Neuronal stem cell (in vitro differentiated cells): ENCODE results near the gene FCRL6.

Experiments used
- DNase-seq: peaks from one replicate; pipeline ENCODE4 v3.0.0-alpha.2; 2013; ENCODE audit warnings: low spot score
- H2AFZ ChIP-seq: one replicate; pipeline ENCODE4 v1.6.1; 2013; ENCODE audit warnings: mild to moderate bottlenecking, low read length, inconsistent platforms
- H2AK5ac ChIP-seq: 2 replicates; pipeline ENCODE4 v1.6.1; 2013; ENCODE audit warnings: low read depth, mild to moderate bottlenecking, inconsistent platforms, low read length, moderate library complexity, mixed read lengths
- H2BK120ac ChIP-seq: 2 replicates; pipeline ENCODE4 v1.6.1; 2013; ENCODE audit warnings: low read depth, mild to moderate bottlenecking, inconsistent platforms, low read length, moderate library complexity, mixed read lengths
- H2BK12ac ChIP-seq: one replicate; pipeline ENCODE4 v1.6.1; 2013; ENCODE audit warnings: low read length, inconsistent platforms
- H2BK15ac ChIP-seq: 2 replicates; pipeline ENCODE4 v1.6.1; 2013; ENCODE audit warnings: mild to moderate bottlenecking, low read length, inconsistent platforms, mixed read lengths
- H2BK5ac ChIP-seq: one replicate; pipeline ENCODE4 v1.6.1; 2013; ENCODE audit warnings: inconsistent platforms, mild to moderate bottlenecking, low read length, moderate library complexity
- H3K14ac ChIP-seq: one replicate; pipeline ENCODE4 v1.6.1; 2013; ENCODE audit warnings: low read length, inconsistent platforms
- H3K18ac ChIP-seq: 2 replicates; pipeline ENCODE4 v1.6.1; 2013; ENCODE audit warnings: low read length, inconsistent platforms
- H3K23ac ChIP-seq: 2 replicates; pipeline ENCODE4 v1.6.1; 2013; ENCODE audit warnings: low read depth, mild to moderate bottlenecking, mixed read lengths, low read length, inconsistent platforms; ENCODE audit not compliant: poor library complexity
- H3K27ac ChIP-seq: replicated peaks from 3 replicates; pipeline ENCODE4 v1.5.1; 2013; ENCODE audit warnings: low read length, inconsistent platforms
- H3K27me3 ChIP-seq, 3 experiments: 2 replicates each; pipeline ENCODE4 v1.6.1; 2013; ENCODE audit warnings: low read length in 3 of 3, mild to moderate bottlenecking in 2 of 3, inconsistent platforms in 1 of 3, low read depth in 1 of 3, mixed read lengths in 1 of 3, moderate library complexity in 1 of 3; ENCODE audit not compliant: control insufficient read depth in 3 of 3, insufficient read depth in 3 of 3
- H3K36me3 ChIP-seq, 2 donors: replicated peaks in 1 of 2; 2 replicates each; pipeline ENCODE4 v1.6.1; 2013; ENCODE audit warnings: low read length in 2 of 2; ENCODE audit not compliant: control insufficient read depth in 2 of 2, insufficient read depth in 2 of 2
- H3K4ac ChIP-seq: 2 replicates; pipeline ENCODE4 v1.6.1; 2013; ENCODE audit warnings: inconsistent platforms, mild to moderate bottlenecking, low read length, moderate library complexity
- H3K4me1 ChIP-seq, 2 donors: 1 replicate in 1 of 2; 2 replicates in 1 of 2; pipeline ENCODE4 v1.6.1; 2013; ENCODE audit warnings: low read length in 2 of 2, low read depth in 1 of 2; ENCODE audit not compliant: control insufficient read depth in 2 of 2, insufficient read depth in 1 of 2
- H3K4me2 ChIP-seq: one replicate; pipeline ENCODE4 v1.6.1; 2013; ENCODE audit warnings: mild to moderate bottlenecking, low read length, inconsistent platforms; ENCODE audit not compliant: insufficient read depth, poor library complexity, severe bottlenecking
- H3K4me3 ChIP-seq, 2 donors: 2 replicates each; pipeline ENCODE4 v1.5.1; 2013; ENCODE audit warnings: low read length in 2 of 2, mild to moderate bottlenecking in 2 of 2, inconsistent platforms in 1 of 2, moderate library complexity in 1 of 2
- H3K79me1 ChIP-seq: one replicate; pipeline ENCODE4 v1.6.1; 2013; ENCODE audit warnings: low read depth, mild to moderate bottlenecking, inconsistent platforms, low read length, moderate library complexity
- H3K9ac ChIP-seq: one replicate; pipeline ENCODE4 v1.6.1; 2013; ENCODE audit warnings: mild to moderate bottlenecking, low read depth, low read length, inconsistent platforms; ENCODE audit not compliant: poor library complexity
- H3K9me3 ChIP-seq, 2 donors: replicated peaks in 1 of 2; 2 replicates each; pipeline versions ENCODE3 to v1.6.1; 2013; ENCODE audit warnings: low read length in 2 of 2, mild to moderate bottlenecking in 2 of 2, inconsistent platforms in 1 of 2, low read depth in 1 of 2, mixed read lengths in 1 of 2, moderate library complexity in 1 of 2; ENCODE audit not compliant: control insufficient read depth in 2 of 2, insufficient read depth in 1 of 2
- H4K8ac ChIP-seq: one replicate; pipeline ENCODE4 v1.6.1; 2013; ENCODE audit warnings: low read depth, mild to moderate bottlenecking, inconsistent platforms, low read length, moderate library complexity
- H4K91ac ChIP-seq: one replicate; pipeline ENCODE4 v1.6.1; 2013; ENCODE audit warnings: low read length, low read depth, mild to moderate bottlenecking, inconsistent platforms; ENCODE audit not compliant: poor library complexity
- WGBS, 2 donors: extraction: QIAGEN DNeasy Blood & Tissue Kit; methylation state at CpG; one replicate each; pipeline ENCODE4 v1.1.7; 2013; ENCODE audit warnings: missing lambda C conversion rate in 2 of 2, mixed read lengths in 1 of 2; ENCODE audit not compliant: insufficient read length in 2 of 2, insufficient replicate concordance in 1 of 2; ENCODE audit errors: extremely low coverage in 2 of 2; 5-methylcytosine and 5-hydroxymethylcytosine counted together

The FCRL6 gene

DNA sequence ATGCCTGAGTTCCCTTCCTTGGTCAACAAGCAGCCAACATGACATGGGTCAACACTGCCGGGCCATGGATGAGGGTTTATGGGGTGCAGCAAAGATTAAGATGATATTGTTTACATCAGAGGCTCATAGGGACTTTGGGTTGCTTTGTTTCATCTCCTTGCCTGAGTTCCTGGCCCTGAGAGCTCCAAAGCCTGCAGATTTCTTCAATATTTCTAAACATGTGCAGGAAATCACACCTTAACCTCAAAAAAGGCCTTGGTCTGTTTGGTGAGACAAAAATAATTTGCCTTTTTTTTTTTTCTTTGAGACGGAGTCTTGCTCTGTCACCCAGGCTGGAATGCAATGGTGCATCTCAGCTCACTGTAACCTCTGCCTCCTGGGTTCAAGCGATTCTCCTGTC, 25.4 kb downstream of the FCRL6 start:
- H3K79me1 ChIP-seq, result no peaks in the 10 kb centered on the region
- no peak overlapping the region for H2BK12ac ChIP-seq
- no peak overlapping the region for H3K4me2 ChIP-seq
- H3K36me3 ChIP-seq, result no peaks in the 10 kb centered on the region
- no peak overlapping the region for H2AK5ac ChIP-seq
- no peak overlapping the region for H4K8ac ChIP-seq
- H3K4me1 ChIP-seq, result peaks cover 0 to 23% of the 10 kb centered on the region in 2 donors
- no peak for DNase-seq
- no peak overlapping the region for H3K9ac ChIP-seq
- H3K9me3 ChIP-seq, result no peaks in the 10 kb centered on the region
- no peak overlapping the region for H3K14ac ChIP-seq
- no peak overlapping the region for H3K23ac ChIP-seq
- H2BK120ac ChIP-seq, result no peak overlapping the region
- H3K18ac ChIP-seq, result no peak overlapping the region
- H3K27me3 ChIP-seq, result peaks cover 0 to 64% (median 0%) of the 10 kb centered on the region in 3 experiments
- H3K4me3 ChIP-seq, result no peak overlapping the region
- no peak overlapping the region for H2BK5ac ChIP-seq
- H2BK15ac ChIP-seq, result no peak overlapping the region
- no peak overlapping the region for H4K91ac ChIP-seq
- H2AFZ ChIP-seq, result no peak overlapping the region
- H3K27ac ChIP-seq, result no peak overlapping the region
- H3K4ac ChIP-seq, result no peak overlapping the region
- WGBS, 2 donors, result no CpG with 5 or more reads among the region's 3 CpGs

DNA sequence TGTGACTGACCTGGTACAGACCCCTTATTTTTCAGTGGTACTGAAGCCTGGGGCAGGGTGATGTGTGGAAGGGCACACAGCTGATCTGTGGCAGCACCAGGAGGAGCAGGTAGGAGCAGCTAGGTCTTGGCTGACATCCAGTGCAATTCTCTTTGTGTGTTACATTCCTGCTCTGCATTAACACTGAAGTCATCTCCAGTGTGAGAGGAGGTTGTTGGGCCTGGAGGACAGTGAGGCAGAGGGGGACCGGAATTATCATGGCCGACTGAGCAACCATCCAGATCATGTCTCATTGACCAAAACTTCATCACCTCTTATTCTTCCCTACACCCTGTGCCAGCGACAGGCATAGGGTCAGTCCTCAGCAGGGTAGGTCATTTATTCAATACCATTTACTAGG, 26.0 kb downstream of the FCRL6 start:
- Histone ChIP-seq H3K9ac (no peak overlapping the region), H3K4ac (no peak overlapping the region), H3K27me3 (peaks cover 0 to 61% (median 0%) of the 10 kb centered on the region in 3 experiments), H3K36me3 (no peaks in the 10 kb centered on the region), H2BK12ac (no peak overlapping the region), H4K8ac (no peak overlapping the region), H2AFZ (no peak overlapping the region), H2AK5ac (no peak overlapping the region), H3K27ac (no peak overlapping the region), H2BK5ac (no peak overlapping the region), H2BK120ac (no peak overlapping the region), H3K4me2 (no peak overlapping the region), H3K79me1 (no peaks in the 10 kb centered on the region), H3K4me3 (no peak overlapping the region), H4K91ac (no peak overlapping the region), H3K4me1 (peaks cover 0 to 17% of the 10 kb centered on the region in 2 donors), H3K9me3 (no peaks in the 10 kb centered on the region), H3K23ac (no peak overlapping the region), H2BK15ac (no peak overlapping the region), H3K18ac (no peak overlapping the region), H3K14ac (no peak overlapping the region)
- DNase-seq, result no peak
- no CpG with 5 or more reads among the region's 3 CpGs for WGBS, 2 donors

- WGBS, 2 donors, result no CpG with 5 or more reads among the region's 11 CpGs
Observed at GRCh38 chr1:159828581-159829272, 26.6 kb downstream of the FCRL6 start.

GRCh38 chr1:159829273-159829634, 27.1 kb downstream of the FCRL6 start:
- no peak overlapping the region for H3K4me3 ChIP-seq
- no peak overlapping the region for H2BK120ac ChIP-seq
- peaks cover 0 to 59% (median 0%) of the 10 kb centered on the region in 3 experiments for H3K27me3 ChIP-seq
- no peak overlapping the region for H3K4me2 ChIP-seq
- no peak overlapping the region for H2AK5ac ChIP-seq
- no peak overlapping the region for H4K91ac ChIP-seq
- no CpG with 5 or more reads among the region's 3 CpGs for WGBS, 2 donors
- H2BK15ac ChIP-seq, result no peak overlapping the region
- H3K18ac ChIP-seq, result no peak overlapping the region
- H2BK12ac ChIP-seq, result no peak overlapping the region
- no peak overlapping the region for H3K4ac ChIP-seq
- H3K9ac ChIP-seq, result no peak overlapping the region
- peaks cover 0 to 8% of the 10 kb centered on the region in 2 donors for H3K4me1 ChIP-seq
- no peak overlapping the region for H3K14ac ChIP-seq
- H4K8ac ChIP-seq, result no peak overlapping the region
- no peak overlapping the region for H2AFZ ChIP-seq
- H2BK5ac ChIP-seq, result no peak overlapping the region
- DNase-seq, result no peak
- H3K23ac ChIP-seq, result no peak overlapping the region
- H3K27ac ChIP-seq, result no peak overlapping the region
- no peaks in the 10 kb centered on the region for H3K79me1 ChIP-seq
- H3K9me3 ChIP-seq, result no peaks in the 10 kb centered on the region
- no peaks in the 10 kb centered on the region for H3K36me3 ChIP-seq

More at GRCh38 chr1:159828581-159829272, 26.6 kb downstream of the FCRL6 start:
- Histone ChIP-seq H2BK12ac (no peak overlapping the region), H2BK120ac (no peak overlapping the region), H3K27ac (no peak overlapping the region), H3K9me3 (no peaks in the 10 kb centered on the region), H3K36me3 (no peaks in the 10 kb centered on the region), H3K23ac (no peak overlapping the region), H2AFZ (no peak overlapping the region), H3K79me1 (no peaks in the 10 kb centered on the region), H3K9ac (no peak overlapping the region), H3K4me2 (no peak overlapping the region), H3K18ac (no peak overlapping the region), H2BK5ac (no peak overlapping the region), H3K4me1 (peaks cover 0 to 11% of the 10 kb centered on the region in 2 donors), H2BK15ac (no peak overlapping the region), H3K27me3 (peaks cover 0 to 59% (median 0%) of the 10 kb centered on the region in 3 experiments), H2AK5ac (no peak overlapping the region), H3K4me3 (no peak overlapping the region), H3K14ac (no peak overlapping the region), H3K4ac (no peak overlapping the region), H4K91ac (no peak overlapping the region), H4K8ac (no peak overlapping the region)
- DNase-seq, result no peak
